A549 (cell line): ENCODE results near the gene MYRIP. TPM values are rescaled to one million over a fixed set of nuclear protein-coding genes. Genes with fewer than 3 reads are reported as not detected.

Experiments used
- ATAC-seq, 2 experiments: fragments of 200-7000 bp in 1 of 2; fragments of >200 bp in 1 of 2; cut with Nextera tagmentation in 1 of 2; cut with Tn5 transposase in 1 of 2; 3 replicates each; pipeline versions ENCODE4 v1.8.0 to v1.9.1; 2018 to 2020; ENCODE audit warnings: mild to moderate bottlenecking in 1 of 2, moderate library complexity in 1 of 2
- CTCF ChIA-PET: fragments of 300-600 bp; sonication (Branson Sonifier 250); formaldehyde crosslinking; extraction: SDS; loops from one replicate; lab custom pipeline; 2021; ENCODE audit warnings: antibody characterized with exemption, inconsistent platforms; lab: Yijun Ruan, JAX
- POLR2A ChIA-PET: fragments of 350-600 bp; formaldehyde crosslinking; extraction: SDS; loops from one replicate; lab custom pipeline; 2021; ENCODE audit warnings: antibody characterized with exemption, inconsistent platforms; lab: Yijun Ruan, JAX
- DNase-seq, 2 experiments: peaks; one replicate each; pipeline versions ENCODE4 v3.0.0 to v3.0.0-alpha.2; 2011 to 2016; ENCODE audit warnings: low read depth in 1 of 2, low spot score in 1 of 2
- FAIRE-seq: peaks from 2 replicates; lab custom pipeline; 2011; peaks lifted over from hg19 to GRCh38; lab: Jason Lieb, UNC
- H3K27ac ChIP-seq, 2 experiments: fragments of >200 bp; sonication (Bioruptor Twin); formaldehyde crosslinking; 3 replicates each; pipeline ENCODE4 v1.5.1; 2016 to 2017
- H3K4me1 ChIP-seq: fragments of >200 bp; sonication (Bioruptor Twin); formaldehyde crosslinking; 3 replicates; pipeline ENCODE4 v1.6.1; 2016
- H3K4me2 ChIP-seq: fragments of >200 bp; sonication (Bioruptor Twin); formaldehyde crosslinking; 3 replicates; pipeline ENCODE4 v1.6.1; 2016
- H3K4me3 ChIP-seq: fragments of >200 bp; sonication (Bioruptor Twin); formaldehyde crosslinking; 3 replicates; pipeline ENCODE4 v1.5.1; 2016
- H3K9me3 ChIP-seq: fragments of >200 bp; sonication (Bioruptor Twin); formaldehyde crosslinking; 3 replicates; pipeline ENCODE4 v1.6.1; 2016
- ATOH8 ChIP-seq: fragments of 250-450 bp; sonication (Bioruptor Pico); IDR thresholded peaks from 2 replicates; pipeline ENCODE4 v1.5.0; 2020; ENCODE audit warnings: low read depth, mild to moderate bottlenecking, moderate library complexity
- BCL3 ChIP-seq: fragments of >200 bp; sonication (Bioruptor Twin); formaldehyde crosslinking; IDR thresholded peaks from 3 replicates; pipeline ENCODE4 v1.6.1; 2016
- BHLHE40 ChIP-seq: IDR thresholded peaks from 2 replicates; pipeline ENCODE4 v1.6.1; 2012; ENCODE audit warnings: low read depth, low read length, inconsistent platforms
- CBX8 ChIP-seq: fragments of 200-600 bp; sonication (generic); IDR thresholded peaks from 2 replicates; pipeline ENCODE4 v1.6.1; 2016
- CEBPB ChIP-seq, 2 experiments: fragments of >200 bp in 1 of 2; sonication (Bioruptor Twin) in 1 of 2; formaldehyde crosslinking in 1 of 2; IDR thresholded peaks; 2 replicates each; pipeline ENCODE4 v1.6.1; 2012 to 2016
- CHD2 ChIP-seq: fragments of 150-350 bp; IDR thresholded peaks from 2 replicates; pipeline ENCODE4 v1.6.1; 2014; ENCODE audit warnings: low read length; ENCODE audit not compliant: partially characterized antibody
- CHD4 ChIP-seq: fragments of 200-600 bp; sonication (generic); IDR thresholded peaks from 2 replicates; pipeline ENCODE4 v1.6.1; 2016; ENCODE audit warnings: antibody characterized with exemption, mild to moderate bottlenecking, borderline replicate concordance
- EHF ChIP-seq: fragments of 250-450 bp; sonication (Bioruptor Pico); IDR thresholded peaks from 2 replicates; pipeline ENCODE4 v1.5.0; 2020; ENCODE audit warnings: mild to moderate bottlenecking
- GATA3 ChIP-seq: IDR thresholded peaks from 2 replicates; pipeline ENCODE4 v1.6.1; 2012; ENCODE audit warnings: borderline replicate concordance
- HES2 ChIP-seq: fragments of >200 bp; sonication (Bioruptor Twin); formaldehyde crosslinking; IDR thresholded peaks from 2 replicates; pipeline ENCODE4 v1.6.1; 2016
- HOXB5 ChIP-seq: fragments of 250-450 bp; sonication (Bioruptor Pico); IDR thresholded peaks from 2 replicates; pipeline ENCODE4 v1.5.0; 2020; ENCODE audit warnings: mild to moderate bottlenecking, moderate library complexity
- JUN ChIP-seq, 2 experiments: fragments of >200 bp; sonication (Bioruptor Twin); formaldehyde crosslinking; IDR thresholded peaks; 2 replicates in 1 of 2; 3 replicates in 1 of 2; pipeline ENCODE4 v1.6.1; 2016 to 2017
- KDM5A ChIP-seq: fragments of 200-600 bp; sonication (generic); IDR thresholded peaks from 2 replicates; pipeline ENCODE4 v1.6.1; 2016; ENCODE audit warnings: antibody characterized with exemption, mild to moderate bottlenecking
- NFE2L2 ChIP-seq: fragments of 150-350 bp; conservative IDR thresholded peaks from 2 replicates; pipeline ENCODE4 v1.6.1; 2014; ENCODE audit warnings: low read length
- PBX3 ChIP-seq: IDR thresholded peaks from 2 replicates; pipeline ENCODE4 v1.6.1; 2012
- RAD21 ChIP-seq, 2 experiments: fragments of >200 bp in 1 of 2; sonication (Bioruptor Twin) in 1 of 2; formaldehyde crosslinking in 1 of 2; IDR thresholded peaks in 1 of 2; conservative IDR thresholded peaks in 1 of 2; 2 replicates in 1 of 2; 3 replicates in 1 of 2; pipeline ENCODE4 v1.6.1; 2012 to 2018; ENCODE audit warnings: inconsistent platforms in 1 of 2
- RCOR1 ChIP-seq: fragments of 150-350 bp; IDR thresholded peaks from 2 replicates; pipeline ENCODE4 v1.6.1; 2014; ENCODE audit warnings: antibody characterized with exemption, low read length, low read depth
- RFX5 ChIP-seq: fragments of 450-650 bp; IDR thresholded peaks from 2 replicates; pipeline ENCODE4 v1.7.1; 2014; ENCODE audit warnings: antibody characterized with exemption, mild to moderate bottlenecking, moderate library complexity
- RNF2 ChIP-seq: fragments of 200-600 bp; sonication (generic); IDR thresholded peaks from 2 replicates; pipeline ENCODE4 v1.6.1; 2016; ENCODE audit warnings: low read depth, mild to moderate bottlenecking, antibody characterized with exemption, moderate library complexity, borderline replicate concordance
- ZC3H11A ChIP-seq: fragments of 450-650 bp; IDR thresholded peaks from 2 replicates; pipeline ENCODE4 v1.6.1; 2014; ENCODE audit warnings: antibody characterized with exemption, mild to moderate bottlenecking
- ZNF302 ChIP-seq: fragments of 250-450 bp; sonication (Bioruptor Pico); IDR thresholded peaks from 2 replicates; pipeline ENCODE4 v1.9.0; 2021; ENCODE audit warnings: inconsistent platforms, mild to moderate bottlenecking, moderate library complexity
- ZSCAN20 ChIP-seq: fragments of 250-450 bp; sonication (Bioruptor Pico); IDR thresholded peaks from 2 replicates; pipeline ENCODE4 v1.8.0; 2022; ENCODE audit warnings: mild to moderate bottlenecking, moderate library complexity
- WGBS: methylation state at CpG from one replicate; pipeline ENCODE4 v1.1.6; 2017; ENCODE audit errors: missing lambda C conversion rate; 5-methylcytosine and 5-hydroxymethylcytosine counted together
- polyA plus RNA-seq, 4 experiments: library from polyadenylated mRNA; depleted of rRNA in 3 of 4; stranded (reverse); fragments of >200 nt; fragmentation: RNase III in 1 of 4; extraction: RNeasy Plus Mini Kit Qiagen cat#74134 plus additional on column Dnase treatment in 1 of 4; gene quantifications; 2 replicates in 3 of 4; 3 replicates in 1 of 4; pipeline ENCODE4 v1.2.3, GENCODE V29; 2011 to 2017
- TF ChIP-seq, protein P1 (sequence below): fragments of 450-650 bp; IDR thresholded peaks from 2 replicates; pipeline ENCODE4 v1.6.1; 2014; ENCODE audit warnings: antibody characterized with exemption
- TF ChIP-seq, protein P2 (sequence below): fragments of 250-450 bp; sonication (Bioruptor Pico); IDR thresholded peaks from 2 replicates; pipeline ENCODE4 v1.5.0; 2021; ENCODE audit warnings: mild to moderate bottlenecking, moderate library complexity, borderline replicate concordance

MYRIP gene
- polyA plus RNA-seq, 2 of the 4 experiments (the other 2 are of a cell fraction) = not detected

- ChIA-PET POLR2A (no interaction called here), CTCF (no interaction called here)
- FAIRE-seq (no peak), ATAC-seq (no peak), DNase-seq (no peak)
- H3K27ac ChIP-seq = no peak overlapping the region
- 37% methylated on average over 7 of the region's 7 CpGs for WGBS
- no peaks in the 10 kb centered on the region for H3K9me3 ChIP-seq
- no peak overlapping the region for H3K4me2 ChIP-seq
- H3K4me3 ChIP-seq = no peak overlapping the region
- TF ChIP-seq RNF2 (no peak), NFE2L2 (no peak), ZSCAN20 (CRISPR knock-in tag) (no peak), RFX5 (no peak), RCOR1 (no peak), RAD21 (conservative IDR thresholded peaks at IDR 0.05 in 1 of 2, IDR thresholded peaks at IDR 0.05 in 1 of 2) (no peak), ZNF302 (no peak), BCL3 (no peak), JUN (IDR thresholded peaks at IDR 0.05) (no peak), GATA3 (no peak), HES2 (no peak), CHD4 (no peak), EHF (CRISPR knock-in tag) (no peak), HOXB5 (no peak)
- TF ChIP-seq, protein P1, sequence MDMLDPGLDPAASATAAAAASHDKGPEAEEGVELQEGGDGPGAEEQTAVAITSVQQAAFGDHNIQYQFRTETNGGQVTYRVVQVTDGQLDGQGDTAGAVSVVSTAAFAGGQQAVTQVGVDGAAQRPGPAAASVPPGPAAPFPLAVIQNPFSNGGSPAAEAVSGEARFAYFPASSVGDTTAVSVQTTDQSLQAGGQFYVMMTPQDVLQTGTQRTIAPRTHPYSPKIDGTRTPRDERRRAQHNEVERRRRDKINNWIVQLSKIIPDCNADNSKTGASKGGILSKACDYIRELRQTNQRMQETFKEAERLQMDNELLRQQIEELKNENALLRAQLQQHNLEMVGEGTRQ = no peak
- no peaks in the 10 kb centered on the region for H3K4me1 ChIP-seq
Measured at GRCh38 chr3:39982665-39983357, 173.4 kb downstream of the MYRIP start.

DNA sequence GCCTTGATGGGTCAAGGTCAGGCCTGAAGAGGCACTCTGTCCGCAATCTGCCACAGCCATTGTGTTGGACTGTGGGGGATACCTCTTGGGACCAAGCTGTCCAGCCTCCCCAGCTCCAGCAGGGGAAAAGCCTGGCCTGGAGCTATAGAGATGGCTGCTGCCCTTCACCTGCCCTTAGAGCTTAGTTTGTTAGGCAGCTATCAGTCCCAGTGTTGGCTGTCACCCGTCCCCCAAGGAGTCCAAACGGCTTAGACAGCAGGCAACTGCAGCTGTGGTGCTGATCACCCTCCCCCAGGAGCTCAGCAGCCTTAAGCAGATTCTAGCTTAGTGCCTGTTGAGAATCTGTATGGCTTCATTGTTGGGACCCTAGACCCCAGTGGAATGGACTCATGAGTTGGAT lies 180.3 kb downstream of the MYRIP start:
- ChIA-PET CTCF (interaction anchor here (1.4 to 2.0 kb wide), 2 partner anchors 11 to 448 kb away, joined by 5 to 7 read pairs; no protein-coding TSS in a partner anchor), POLR2A (no interaction called here)
- no peak for ATAC-seq
- DNase-seq = no peak
- 0% methylated on average over 2 of the region's 3 CpGs for WGBS
- Histone ChIP-seq H3K4me1 (no peaks in the 10 kb centered on the region), H3K9me3 (no peaks in the 10 kb centered on the region), H3K4me3 (no peak overlapping the region), H3K4me2 (no peak overlapping the region), H3K27ac (no peak overlapping the region)
- TF ChIP-seq PBX3 (no peak), CBX8 (no peak), CEBPB (IDR thresholded peaks at IDR 0.05) (no peak), BHLHE40 (no peak), KDM5A (no peak), CHD2 (no peak), ATOH8 (CRISPR knock-in tag) (no peak), HES2 (no peak), ZC3H11A (no peak)
- TF ChIP-seq, protein P2, sequence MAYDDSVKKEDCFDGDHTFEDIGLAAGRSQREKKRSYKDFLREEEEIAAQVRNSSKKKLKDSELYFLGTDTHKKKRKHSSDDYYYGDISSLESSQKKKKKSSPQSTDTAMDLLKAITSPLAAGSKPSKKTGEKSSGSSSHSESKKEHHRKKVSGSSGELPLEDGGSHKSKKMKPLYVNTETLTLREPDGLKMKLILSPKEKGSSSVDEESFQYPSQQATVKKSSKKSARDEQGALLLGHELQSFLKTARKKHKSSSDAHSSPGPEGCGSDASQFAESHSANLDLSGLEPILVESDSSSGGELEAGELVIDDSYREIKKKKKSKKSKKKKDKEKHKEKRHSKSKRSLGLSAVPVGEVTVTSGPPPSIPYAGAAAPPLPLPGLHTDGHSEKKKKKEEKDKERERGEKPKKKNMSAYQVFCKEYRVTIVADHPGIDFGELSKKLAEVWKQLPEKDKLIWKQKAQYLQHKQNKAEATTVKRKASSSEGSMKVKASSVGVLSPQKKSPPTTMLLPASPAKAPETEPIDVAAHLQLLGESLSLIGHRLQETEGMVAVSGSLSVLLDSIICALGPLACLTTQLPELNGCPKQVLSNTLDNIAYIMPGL = no peak
- no peak for FAIRE-seq
